HCT116 (cell line): Measurements from ENCODE around the gene COMTD1.

Experiments
- CTCF ChIP-seq, 3 experiments: fragments of 200-600 bp in 1 of 3; sonication (generic) in 1 of 3; IDR thresholded peaks in 2 of 3; conservative IDR thresholded peaks in 1 of 3; 2 replicates each; pipeline ENCODE4 v1.5.1; 2012 to 2017; ENCODE audit warnings: low read depth in 2 of 3, low read length in 2 of 3, antibody characterized with exemption in 1 of 3, borderline replicate concordance in 1 of 3, control low read depth in 1 of 3, mild to moderate bottlenecking in 1 of 3, mixed read lengths in 1 of 3, mixed run types in 1 of 3, moderate library complexity in 1 of 3; ENCODE audit not compliant: insufficient read depth in 1 of 3
- ZNF274 ChIP-seq: fragments of 200-500 bp; sonication (Bioruptor generic); IDR thresholded peaks from 2 replicates; pipeline ENCODE4 v1.6.1; 2014; ENCODE audit warnings: mild to moderate bottlenecking, low read depth, low read length, inconsistent platforms

- TF ChIP-seq ZNF274 (no peak), CTCF (IDR thresholded peaks at IDR 0.05 in 2 of 3, conservative IDR thresholded peaks at IDR 0.05 in 1 of 3; ENCODE audit: borderline replicate concordance in 1 of 3, insufficient read depth in 1 of 3, low read depth in 2 of 3, low read length in 2 of 3) (no peak)
Observed at GRCh38 chr10:75209921-75210281, 25.9 kb downstream of the COMTD1 start.
